H9 (cell line): Measurements from ENCODE around the gene CYP2S1. TPM values are rescaled to one million over a fixed set of nuclear protein-coding genes. Genes with fewer than 3 reads are reported as not detected.

ENCODE experiments used
- DNase-seq: peaks from one replicate; pipeline ENCODE4 v3.0.0-alpha.2; 2017
- H2AFZ ChIP-seq: one replicate; pipeline ENCODE4 v1.6.1; 2013; ENCODE audit warnings: mild to moderate bottlenecking, low read length, control low read depth, moderate library complexity
- H2AK5ac ChIP-seq: 2 replicates; pipeline ENCODE4 v1.6.1; 2013; ENCODE audit warnings: low read length, control low read depth, mixed read lengths; ENCODE audit not compliant: insufficient read length
- H2BK120ac ChIP-seq: one replicate; pipeline ENCODE4 v1.6.1; 2013; ENCODE audit warnings: low read depth, mild to moderate bottlenecking, low read length, control low read depth, inconsistent platforms; ENCODE audit not compliant: poor library complexity, severe bottlenecking
- H2BK12ac ChIP-seq: 2 replicates; pipeline ENCODE4 v1.6.1; 2013; ENCODE audit warnings: low read length, control low read depth, mixed read lengths, low read depth; ENCODE audit not compliant: insufficient read length
- H2BK15ac ChIP-seq: 2 replicates; pipeline ENCODE4 v1.6.1; 2013; ENCODE audit warnings: low read depth, low read length, control low read depth
- H2BK20ac ChIP-seq: one replicate; pipeline ENCODE4 v1.6.1; 2013; ENCODE audit warnings: low read depth, mild to moderate bottlenecking, low read length, control low read depth, inconsistent platforms; ENCODE audit not compliant: poor library complexity, severe bottlenecking
- H2BK5ac ChIP-seq: 2 replicates; pipeline ENCODE4 v1.6.1; 2013; ENCODE audit warnings: low read length, control low read depth, mixed read lengths; ENCODE audit not compliant: insufficient read length
- H3K14ac ChIP-seq: 2 replicates; pipeline ENCODE4 v1.6.1; 2013; ENCODE audit warnings: low read length, control low read depth; ENCODE audit not compliant: insufficient read depth
- H3K18ac ChIP-seq: 2 replicates; pipeline ENCODE4 v1.6.1; 2013; ENCODE audit warnings: low read depth, mild to moderate bottlenecking, mixed read lengths, low read length, control low read depth; ENCODE audit not compliant: insufficient read length
- H3K23ac ChIP-seq: 2 replicates; pipeline ENCODE4 v1.6.1; 2013; ENCODE audit warnings: low read length, control low read depth, mixed read lengths, low read depth; ENCODE audit not compliant: insufficient read length
- H3K23me2 ChIP-seq: 2 replicates; pipeline ENCODE4 v1.6.1; 2013; ENCODE audit warnings: low read depth, mild to moderate bottlenecking, mixed read lengths, low read length, control low read depth; ENCODE audit not compliant: insufficient read length, poor library complexity, severe bottlenecking
- H3K27ac ChIP-seq: 2 replicates; pipeline ENCODE4 v1.5.1; 2013; ENCODE audit warnings: low read length, control low read depth, mixed read lengths, low read depth; ENCODE audit not compliant: insufficient read length
- H3K27me3 ChIP-seq: 2 replicates; pipeline ENCODE4 v1.6.1; 2013; ENCODE audit warnings: low read length, control low read depth, inconsistent platforms; ENCODE audit not compliant: insufficient read depth
- H3K4ac ChIP-seq: 2 replicates; pipeline ENCODE4 v1.6.1; 2013; ENCODE audit warnings: low read depth, mild to moderate bottlenecking, control low read depth, inconsistent platforms, low read length, moderate library complexity
- H3K4me1 ChIP-seq: 2 replicates; pipeline ENCODE4 v1.6.1; 2013; ENCODE audit warnings: low read length, control low read depth, inconsistent platforms; ENCODE audit not compliant: insufficient read depth
- H3K4me2 ChIP-seq: 2 replicates; pipeline ENCODE4 v1.6.1; 2013; ENCODE audit warnings: low read length, control low read depth, mixed read lengths; ENCODE audit not compliant: insufficient read length, insufficient read depth
- H3K56ac ChIP-seq: 2 replicates; pipeline ENCODE4 v1.6.1; 2013; ENCODE audit warnings: low read depth, mild to moderate bottlenecking, mixed read lengths, low read length, control low read depth; ENCODE audit not compliant: insufficient read length
- H3K79me1 ChIP-seq: 2 replicates; pipeline ENCODE4 v1.6.1; 2013; ENCODE audit warnings: low read depth, mild to moderate bottlenecking, moderate library complexity, low read length, control low read depth, inconsistent platforms; ENCODE audit not compliant: insufficient read depth, poor library complexity, severe bottlenecking
- H3K79me2 ChIP-seq: 2 replicates; pipeline ENCODE4 v1.6.1; 2013; ENCODE audit warnings: low read length, control low read depth, inconsistent platforms; ENCODE audit not compliant: insufficient read depth
- H3K9ac ChIP-seq: 2 replicates; pipeline ENCODE4 v1.6.1; 2013; ENCODE audit warnings: low read length, control low read depth, mixed read lengths; ENCODE audit not compliant: insufficient read length; ENCODE audit errors: extremely low read depth
- H3K9me3 ChIP-seq: one replicate; pipeline ENCODE4 v1.6.1; 2013; ENCODE audit warnings: low read depth, low read length, inconsistent platforms; ENCODE audit not compliant: control insufficient read depth
- H3T11ph ChIP-seq: one replicate; pipeline ENCODE4 v1.6.1; 2013; ENCODE audit warnings: mild to moderate bottlenecking, low read length, control low read depth, inconsistent platforms
- H4K20me1 ChIP-seq: one replicate; pipeline ENCODE4 v1.6.1; 2013; ENCODE audit not compliant: control insufficient read depth, insufficient read length, insufficient read depth
- H4K5ac ChIP-seq: 2 replicates; pipeline ENCODE4 v1.6.1; 2013; ENCODE audit warnings: low read depth, mild to moderate bottlenecking, mixed read lengths, low read length, control low read depth; ENCODE audit not compliant: insufficient read length
- H4K8ac ChIP-seq: replicated peaks from 2 replicates; pipeline ENCODE4 v1.6.1; 2013; ENCODE audit warnings: low read length, control low read depth, mixed read lengths, low read depth; ENCODE audit not compliant: insufficient read length
- H4K91ac ChIP-seq: 2 replicates; pipeline ENCODE4 v1.6.1; 2013; ENCODE audit warnings: low read depth, mild to moderate bottlenecking, moderate library complexity, mixed read lengths, low read length, control low read depth; ENCODE audit not compliant: insufficient read length
- H3K27ac Mint-ChIP-seq, 3 experiments: 2 replicates in 2 of 3; 3 replicates in 1 of 3; pipeline ENCODE4 v1.8.0; 2020 to 2021; ENCODE audit warnings: mixed read lengths in 3 of 3, mild to moderate bottlenecking in 1 of 3, moderate library complexity in 1 of 3
- H3K27me3 Mint-ChIP-seq: 2 replicates; pipeline ENCODE4 v1.8.0; 2021; ENCODE audit warnings: low read depth, mild to moderate bottlenecking, moderate library complexity, mixed read lengths
- H3K36me3 Mint-ChIP-seq, 3 experiments: 2 replicates in 2 of 3; 3 replicates in 1 of 3; pipeline ENCODE4 v1.8.0; 2020 to 2021; ENCODE audit warnings: low read depth in 3 of 3, mixed read lengths in 3 of 3; ENCODE audit not compliant: insufficient read depth in 1 of 3
- H3K4me1 Mint-ChIP-seq, 2 experiments: 2 replicates each; pipeline ENCODE4 v1.8.0; 2020; ENCODE audit warnings: mixed read lengths in 2 of 2
- H3K4me3 Mint-ChIP-seq, 2 experiments: 2 replicates in 1 of 2; 3 replicates in 1 of 2; pipeline ENCODE4 v1.8.0; 2020 to 2021; ENCODE audit warnings: mild to moderate bottlenecking in 2 of 2, mixed read lengths in 2 of 2, moderate library complexity in 1 of 2
- H3K9me3 Mint-ChIP-seq, 2 experiments: 2 replicates in 1 of 2; 3 replicates in 1 of 2; pipeline ENCODE4 v1.8.0; 2020; ENCODE audit warnings: mild to moderate bottlenecking in 2 of 2, mixed read lengths in 2 of 2, moderate library complexity in 1 of 2
- WGBS: extraction: QIAGEN DNeasy Blood & Tissue Kit; methylation state at CpG from one replicate; pipeline ENCODE4 v1.1.7; 2013; ENCODE audit warnings: missing lambda C conversion rate, low lambda C conversion rate, mixed read lengths; ENCODE audit not compliant: insufficient read length; ENCODE audit errors: extremely low coverage; 5-methylcytosine and 5-hydroxymethylcytosine counted together
- total RNA-seq: library from RNA; stranded (reverse); gene quantifications from 2 replicates; pipeline ENCODE4 v1.2.1, GENCODE V29; 2021
- TF ChIP-seq, protein P1 (sequence below): fragments of 200-600 bp; sonication (generic); conservative IDR thresholded peaks from 3 replicates; pipeline ENCODE4 v1.8.0; 2021; ENCODE audit warnings: antibody characterized with exemption, mild to moderate bottlenecking

The CYP2S1 gene
- total RNA-seq, 1 experiment from 2014 or later, result 159 TPM

GRCh38 chr19:41219924-41220567 is 27.0 kb downstream of the CYP2S1 start:
- Histone ChIP-seq H2BK20ac (no peak overlapping the region), H4K5ac (no peak overlapping the region), H3T11ph (no peak overlapping the region), H2BK15ac (no peak overlapping the region), H3K4ac (no peak overlapping the region), H2AK5ac (no peak overlapping the region), H3K18ac (no peak overlapping the region), H4K8ac (no peak overlapping the region), H3K9me3 (no peaks in the 10 kb centered on the region), H3K4me1 (no peaks in the 10 kb centered on the region; the same call in 1 of the 2 replicates), H2BK12ac (no peak overlapping the region), H2BK5ac (no peak overlapping the region), H3K14ac (no peak overlapping the region; the same call in 1 of the 2 replicates), H3K23ac (no peak overlapping the region), H2BK120ac (no peak overlapping the region), H3K27me3 (no peaks in the 10 kb centered on the region), H3K9ac (peak overlapping the region; percentile 41), H4K20me1 (no peaks in the 10 kb centered on the region), H3K56ac (no peak overlapping the region), H3K79me2 (no peaks in the 10 kb centered on the region), H3K23me2 (peaks cover 11% of the 10 kb centered on the region), H3K4me2 (peak overlapping the region; percentile 81), H3K79me1 (no peaks in the 10 kb centered on the region), H4K91ac (no peak overlapping the region), H2AFZ (no peak overlapping the region), H3K27ac (no peak overlapping the region)
- Mint-ChIP-seq H3K36me3 (peaks cover 12 to 20% (median 13%) of the 10 kb centered on the region in 3 experiments), H3K4me1 (peaks cover 47 to 60% of the 10 kb centered on the region in 2 experiments), H3K4me3 (peak overlapping the region; percentile 74 to 91), H3K27me3 (peaks cover 6% of the 10 kb centered on the region), H3K9me3 (peaks cover 0 to 2% of the 10 kb centered on the region in 2 experiments; a peak in 3 of 5 replicates), H3K27ac (no peak overlapping the region; a peak in 1 of 7 replicates)
- no peak for DNase-seq
- TF ChIP-seq, protein P1, sequence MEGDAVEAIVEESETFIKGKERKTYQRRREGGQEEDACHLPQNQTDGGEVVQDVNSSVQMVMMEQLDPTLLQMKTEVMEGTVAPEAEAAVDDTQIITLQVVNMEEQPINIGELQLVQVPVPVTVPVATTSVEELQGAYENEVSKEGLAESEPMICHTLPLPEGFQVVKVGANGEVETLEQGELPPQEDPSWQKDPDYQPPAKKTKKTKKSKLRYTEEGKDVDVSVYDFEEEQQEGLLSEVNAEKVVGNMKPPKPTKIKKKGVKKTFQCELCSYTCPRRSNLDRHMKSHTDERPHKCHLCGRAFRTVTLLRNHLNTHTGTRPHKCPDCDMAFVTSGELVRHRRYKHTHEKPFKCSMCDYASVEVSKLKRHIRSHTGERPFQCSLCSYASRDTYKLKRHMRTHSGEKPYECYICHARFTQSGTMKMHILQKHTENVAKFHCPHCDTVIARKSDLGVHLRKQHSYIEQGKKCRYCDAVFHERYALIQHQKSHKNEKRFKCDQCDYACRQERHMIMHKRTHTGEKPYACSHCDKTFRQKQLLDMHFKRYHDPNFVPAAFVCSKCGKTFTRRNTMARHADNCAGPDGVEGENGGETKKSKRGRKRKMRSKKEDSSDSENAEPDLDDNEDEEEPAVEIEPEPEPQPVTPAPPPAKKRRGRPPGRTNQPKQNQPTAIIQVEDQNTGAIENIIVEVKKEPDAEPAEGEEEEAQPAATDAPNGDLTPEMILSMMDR, result no peak
- no CpG with 5 or more reads among the region's 16 CpGs for WGBS
